GM21529 (cell line): Measurements from ENCODE around the gene DAPL1.
"Not testable (repeated sequence)": the region's sequence is repeated elsewhere in the genome, so short reads cannot be mapped to it uniquely, and the experiment has no call there.

Source experiments
- ATAC-seq: cut with Tn5 transposase; IDR thresholded peaks from one replicate; pipeline ENCODE4 v1.9.1; 2021; ENCODE audit not compliant: unreplicated experiment

The DAPL1 gene

DNA sequence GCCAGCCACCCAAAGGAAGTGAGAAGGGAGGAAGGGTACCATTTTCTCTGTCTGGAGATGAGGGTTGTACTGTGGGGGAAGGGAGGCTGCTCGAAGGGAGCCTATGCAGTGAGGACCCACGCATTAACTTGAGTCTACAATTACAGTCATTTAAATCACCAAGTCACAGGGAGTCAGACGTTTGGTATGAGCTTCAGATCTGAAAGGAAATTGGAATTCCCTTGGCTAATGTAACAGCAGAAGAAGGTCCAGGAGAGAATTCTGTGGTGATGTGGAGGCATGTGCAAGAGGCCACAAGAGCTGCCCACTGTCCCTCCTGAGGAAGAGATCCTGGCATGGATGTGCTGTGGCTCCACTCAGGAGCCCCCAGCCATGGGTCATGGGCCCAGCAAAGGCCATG is 22.5 kb downstream of the DAPL1 start:
- ATAC-seq, result no peak

DNA sequence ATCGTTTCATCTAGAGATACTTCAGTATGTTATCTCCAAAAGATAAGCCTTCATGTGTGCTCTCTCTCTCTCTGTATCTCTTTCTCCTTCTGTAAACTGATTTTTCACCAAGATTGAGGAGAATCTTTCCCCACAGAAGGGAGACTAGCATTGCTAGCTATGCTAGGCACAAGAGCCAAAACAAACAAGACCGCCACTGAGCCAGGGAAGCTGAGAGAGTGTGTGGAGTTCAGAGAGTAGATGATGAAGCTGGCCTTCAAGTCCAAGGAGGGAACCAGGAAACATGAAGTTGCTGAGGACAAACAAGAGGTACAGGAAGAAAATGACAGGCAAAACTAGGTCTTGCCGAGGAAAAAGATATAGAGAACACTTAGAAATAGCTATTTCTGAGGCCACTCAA is 23.4 kb downstream of the DAPL1 start:
- ATAC-seq, result no peak

- ATAC-seq, result no peak
These were observed 27.1 kb downstream of the DAPL1 start for GRCh38 chr2:158822193-158822592.

DNA sequence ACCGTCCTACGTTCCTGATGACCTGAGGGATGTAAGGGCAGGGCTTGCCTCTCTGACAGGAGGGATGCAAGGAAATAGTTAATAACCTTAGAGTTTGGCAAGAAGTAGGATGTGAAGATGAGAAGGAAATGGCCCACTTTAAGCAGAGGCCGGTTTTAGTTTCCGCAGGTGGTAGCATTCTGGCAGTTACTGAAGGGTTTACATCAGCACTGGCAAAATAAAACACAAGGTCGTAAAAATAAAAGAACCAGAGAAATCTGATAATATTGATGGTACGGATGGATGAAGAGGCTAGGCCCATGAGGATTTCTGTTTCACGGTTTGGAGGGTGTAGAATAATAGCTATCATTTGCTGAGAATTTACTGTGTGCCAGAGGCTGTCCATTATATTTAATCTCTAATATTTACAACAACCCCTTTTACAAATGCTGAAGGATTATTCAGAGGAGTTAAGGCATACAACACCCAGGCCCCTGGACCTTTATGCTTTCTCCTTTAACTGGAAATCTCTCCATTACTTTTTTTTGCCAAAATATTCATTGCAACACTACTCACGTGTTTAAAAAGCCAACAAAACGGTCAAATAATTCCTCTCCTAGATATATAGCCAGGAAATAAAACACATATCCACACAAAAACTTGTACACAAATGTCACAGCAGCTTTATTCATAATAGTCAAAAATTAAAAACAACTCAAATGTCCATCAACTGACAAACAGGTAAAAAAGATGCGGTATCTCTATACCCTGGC is 28.5 kb downstream of the DAPL1 start:
- ATAC-seq, result no peak

GRCh38 chr2:158825021-158825420 is 29.9 kb downstream of the DAPL1 start:
- no peak for ATAC-seq

GRCh38 chr2:158826965-158827364 is 31.8 kb downstream of the DAPL1 start:
- no peak for ATAC-seq

GRCh38 chr2:158828378-158829164 is 33.5 kb downstream of the DAPL1 start:
- no peak for ATAC-seq

GRCh38 chr2:158829167-158829566 is 34.0 kb downstream of the DAPL1 start:
- no peak for ATAC-seq

DNA sequence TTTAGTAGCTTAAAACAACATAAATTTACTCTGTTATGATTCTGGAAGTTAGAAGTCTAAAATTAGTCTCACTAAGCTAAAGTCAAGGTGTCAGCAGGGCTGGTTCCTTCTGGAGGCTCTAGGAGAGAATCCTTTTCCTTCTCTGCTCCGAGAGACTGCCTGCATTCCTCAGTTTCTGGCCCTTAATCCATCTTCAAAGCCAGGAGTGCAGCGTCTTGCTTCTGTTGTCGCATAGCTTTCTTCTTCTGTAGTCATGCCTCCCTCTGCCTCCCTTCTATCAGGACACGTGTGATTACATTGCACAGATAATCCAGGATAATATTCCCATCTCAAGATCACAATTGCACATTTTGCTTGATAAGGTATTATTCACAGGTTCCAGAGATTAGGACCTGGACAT is 35.1 kb downstream of the DAPL1 start:
- ATAC-seq, result no peak

- no peak for ATAC-seq
These were observed 40.3 kb downstream of the DAPL1 start for GRCh38 chr2:158835431-158835830.

- ATAC-seq, result no peak
These were observed 42.5 kb downstream of the DAPL1 start for GRCh38 chr2:158837645-158838044.

DNA sequence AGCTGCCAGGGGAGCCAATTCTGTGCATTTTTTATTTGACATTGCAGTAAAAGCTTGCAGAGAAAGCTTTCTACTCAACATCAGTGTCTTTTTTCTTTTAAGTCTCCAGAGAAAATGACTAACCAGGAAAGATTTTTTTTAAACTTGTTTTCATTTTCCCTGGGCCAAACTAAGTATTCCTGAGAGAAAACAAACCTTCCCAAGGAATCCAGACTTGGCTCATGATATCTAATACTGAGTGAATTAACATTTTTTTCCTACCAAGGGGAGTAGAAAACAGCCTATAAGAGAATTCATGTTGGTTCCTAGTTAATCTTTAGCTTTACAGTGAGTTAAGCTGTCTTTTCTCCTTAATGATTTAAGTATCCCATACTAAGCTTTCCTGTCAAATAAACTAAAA is 46.7 kb downstream of the DAPL1 start:
- no peak for ATAC-seq

- no peak for ATAC-seq
These were observed 50.3 kb downstream of the DAPL1 start for GRCh38 chr2:158845444-158845843.

DNA sequence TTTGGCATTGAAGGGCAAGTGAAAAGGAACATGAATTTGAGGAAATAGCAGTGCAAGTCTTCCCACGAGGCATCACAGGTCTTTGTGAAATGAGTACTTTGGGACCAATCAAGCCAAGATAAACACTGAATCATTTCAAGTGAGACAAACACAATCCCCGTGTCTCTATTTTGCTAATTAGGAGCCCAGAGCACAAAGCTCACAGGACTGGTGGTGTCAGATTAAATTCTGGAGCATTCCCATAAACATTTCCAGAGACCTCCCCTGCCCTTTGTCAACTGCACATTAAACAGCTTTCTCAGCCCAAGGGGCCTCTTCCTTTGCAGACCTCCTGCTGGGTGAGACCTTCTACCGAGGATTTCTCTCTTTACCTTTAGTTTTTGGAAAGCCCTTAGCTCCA is 50.7 kb downstream of the DAPL1 start:
- ATAC-seq, result no peak

- not testable (repeated sequence) for ATAC-seq
These were observed 52.4 kb downstream of the DAPL1 start for GRCh38 chr2:158847526-158847925.

DNA sequence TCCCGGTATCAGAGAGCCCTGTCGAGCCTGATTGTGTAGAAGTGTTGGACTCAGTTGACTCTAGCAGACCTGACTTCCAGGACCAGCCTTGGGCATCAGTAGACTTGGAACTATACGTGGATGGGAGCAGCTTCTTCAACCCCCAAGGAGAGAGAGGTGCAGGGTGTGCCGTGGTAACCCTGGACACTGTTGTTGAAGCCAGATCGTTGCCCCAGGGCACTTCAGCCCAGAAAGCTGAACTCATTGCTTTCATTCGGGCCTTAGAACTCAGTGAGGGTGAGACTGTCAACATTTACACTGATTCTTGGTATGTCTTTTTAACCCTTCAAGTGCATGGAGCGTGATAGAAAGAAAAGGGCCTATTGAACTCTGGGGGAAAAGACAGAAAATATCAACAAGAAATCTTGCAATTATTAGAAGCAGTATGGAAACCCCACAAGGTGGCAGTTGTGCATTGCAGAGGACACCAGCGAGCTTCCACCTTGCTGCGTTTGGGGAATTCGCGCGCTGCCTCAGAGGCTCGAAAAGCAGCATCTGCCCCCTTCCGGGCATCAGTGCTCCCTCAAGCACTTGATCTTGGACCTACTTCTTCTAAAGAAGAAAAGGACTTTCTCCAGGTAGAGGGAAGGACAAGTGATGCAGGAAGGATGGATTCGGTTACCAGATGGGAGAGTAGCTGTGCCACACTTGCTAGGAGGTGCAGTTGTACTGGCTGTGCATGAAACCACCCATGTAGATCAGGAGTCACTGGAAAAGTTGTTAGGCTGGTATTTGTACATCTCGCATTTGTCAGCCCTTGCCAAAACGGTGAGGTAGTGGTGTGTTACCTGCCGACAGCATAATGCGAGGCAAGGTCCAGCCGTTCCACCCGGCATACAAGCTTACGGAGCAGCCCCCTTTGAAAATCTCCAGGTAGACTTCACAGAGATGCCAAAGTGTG is 53.2 kb downstream of the DAPL1 start:
- not testable (repeated sequence) for ATAC-seq

GRCh38 chr2:158860179-158860578 is 65.1 kb downstream of the DAPL1 start:
- ATAC-seq, result not testable (repeated sequence)

- ATAC-seq, result not testable (repeated sequence)
These were observed 66.5 kb downstream of the DAPL1 start for GRCh38 chr2:158861626-158862025.

DNA sequence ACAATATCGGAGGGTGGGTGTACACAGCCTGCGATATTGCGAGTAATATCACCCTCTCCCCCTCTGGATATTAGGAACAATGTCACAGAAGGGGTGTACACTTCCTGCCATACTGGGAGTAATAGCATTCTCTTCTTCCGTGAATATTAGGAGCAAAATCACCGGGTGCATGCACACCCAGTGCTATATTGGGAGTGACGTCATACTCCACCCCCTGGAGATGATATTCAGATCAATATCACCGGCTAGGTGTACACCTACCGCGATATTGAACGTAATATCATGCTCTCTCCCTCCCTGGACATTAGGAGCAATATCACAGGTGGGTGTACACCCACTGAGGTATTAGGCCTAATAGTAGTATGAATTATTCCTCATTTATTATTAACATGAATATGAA is 70.4 kb downstream of the DAPL1 start:
- ATAC-seq, result not testable (repeated sequence)
